ENCODE measurements around the gene SGK1. TPM values are rescaled to one million over a fixed set of nuclear protein-coding genes. Genes with fewer than 3 reads are reported as not detected.

The SGK1 gene
- total and polyA plus RNA-seq, 4 donors = 68.9 to 299 (median 148) TPM

GRCh38 chr6:134359302-134359701 is 41.4 kb upstream of the SGK1 start:
- no peaks in the 10 kb centered on the region for H3K36me3 ChIP-seq (ENCODE audit: control insufficient read depth in 4 of 4, insufficient read depth in 4 of 4, low read length in 4 of 4)
- no peak overlapping the region for H3K27ac ChIP-seq (ENCODE audit: low read depth in 1 of 2, low read length in 1 of 2)
- DNase-seq = no peak
- ATAC-seq (ENCODE audit: insufficient read depth, low FRiP score) = no peak
- peaks cover 0 to 3% (median 0%) of the 10 kb centered on the region in 5 donors for H3K4me1 ChIP-seq (ENCODE audit: control insufficient read depth in 5 of 5, insufficient read depth in 5 of 5, low read length in 5 of 5)
- no peak overlapping the region for H3K4me3 ChIP-seq
- TF ChIP-seq CTCF (IDR thresholded peaks at IDR 0.05; ENCODE audit: control extremely low read depth, extremely low read depth) = no peak
- 61 to 64% methylated on average over 2 of the region's 2 CpGs for WGBS, 2 donors
- no peak overlapping the region for H3K9ac ChIP-seq (ENCODE audit: insufficient read depth in 1 of 2, low read length in 2 of 2)
- H3K27me3 ChIP-seq (ENCODE audit: control insufficient read depth in 3 of 3, insufficient read depth in 3 of 3, low read length in 2 of 3) = no peaks in the 10 kb centered on the region
- H3K9me3 ChIP-seq (ENCODE audit: control insufficient read depth in 4 of 4, insufficient read depth in 3 of 4, low read length in 3 of 4) = no peaks in the 10 kb centered on the region

- ATAC-seq (ENCODE audit: insufficient read depth, low FRiP score) = peak; percentile 68
- no peak overlapping the region for H3K27ac ChIP-seq (ENCODE audit: low read depth in 1 of 2, low read length in 1 of 2)
These were observed 40.4 kb upstream of the SGK1 start for GRCh38 chr6:134358320-134358719.

GRCh38 chr6:134357022-134357487 is 39.1 kb upstream of the SGK1 start:
- Histone ChIP-seq H3K4me3 (no peak overlapping the region), H3K4me1 (ENCODE audit: control insufficient read depth in 5 of 5, insufficient read depth in 5 of 5, low read length in 5 of 5) (peaks cover 0 to 3% (median 0%) of the 10 kb centered on the region in 5 donors), H3K36me3 (ENCODE audit: control insufficient read depth in 4 of 4, insufficient read depth in 4 of 4, low read length in 4 of 4) (no peaks in the 10 kb centered on the region), H3K9me3 (ENCODE audit: control insufficient read depth in 4 of 4, insufficient read depth in 3 of 4, low read length in 3 of 4) (no peaks in the 10 kb centered on the region), H3K27ac (ENCODE audit: low read depth in 1 of 2, low read length in 1 of 2) (no peak overlapping the region), H3K9ac (ENCODE audit: insufficient read depth in 1 of 2, low read length in 2 of 2) (no peak overlapping the region), H3K27me3 (ENCODE audit: control insufficient read depth in 3 of 3, insufficient read depth in 3 of 3, low read length in 2 of 3) (no peaks in the 10 kb centered on the region)
- 62 to 78% methylated on average over 2 of the region's 2 CpGs for WGBS, 2 donors
- no peak for TF ChIP-seq CTCF (IDR thresholded peaks at IDR 0.05; ENCODE audit: control extremely low read depth, extremely low read depth)
- no peak for ATAC-seq (ENCODE audit: insufficient read depth, low FRiP score)
- DNase-seq = no peak

More at GRCh38 chr6:134358320-134358719, 40.4 kb upstream of the SGK1 start:
- no peak for DNase-seq
- no peak for TF ChIP-seq CTCF (IDR thresholded peaks at IDR 0.05; ENCODE audit: control extremely low read depth, extremely low read depth)
- Histone ChIP-seq H3K4me3 (no peak overlapping the region), H3K9ac (ENCODE audit: insufficient read depth in 1 of 2, low read length in 2 of 2) (no peak overlapping the region), H3K4me1 (ENCODE audit: control insufficient read depth in 5 of 5, insufficient read depth in 5 of 5, low read length in 5 of 5) (peaks cover 0 to 3% (median 0%) of the 10 kb centered on the region in 5 donors), H3K36me3 (ENCODE audit: control insufficient read depth in 4 of 4, insufficient read depth in 4 of 4, low read length in 4 of 4) (no peaks in the 10 kb centered on the region), H3K9me3 (ENCODE audit: control insufficient read depth in 4 of 4, insufficient read depth in 3 of 4, low read length in 3 of 4) (no peaks in the 10 kb centered on the region), H3K27me3 (ENCODE audit: control insufficient read depth in 3 of 3, insufficient read depth in 3 of 3, low read length in 2 of 3) (no peaks in the 10 kb centered on the region)
- 19 to 33% methylated on average over 4 of the region's 4 CpGs for WGBS, 2 donors

- Histone ChIP-seq H3K36me3 (ENCODE audit: control insufficient read depth in 4 of 4, insufficient read depth in 4 of 4, low read length in 4 of 4) (no peaks in the 10 kb centered on the region), H3K4me3 (no peak overlapping the region), H3K27me3 (ENCODE audit: control insufficient read depth in 3 of 3, insufficient read depth in 3 of 3, low read length in 2 of 3) (no peaks in the 10 kb centered on the region), H3K4me1 (ENCODE audit: control insufficient read depth in 5 of 5, insufficient read depth in 5 of 5, low read length in 5 of 5) (peaks cover 0 to 3% (median 0%) of the 10 kb centered on the region in 5 donors), H3K9me3 (ENCODE audit: control insufficient read depth in 4 of 4, insufficient read depth in 3 of 4, low read length in 3 of 4) (no peaks in the 10 kb centered on the region), H3K9ac (ENCODE audit: insufficient read depth in 1 of 2, low read length in 2 of 2) (no peak overlapping the region), H3K27ac (ENCODE audit: low read depth in 1 of 2, low read length in 1 of 2) (no peak overlapping the region)
- ATAC-seq (ENCODE audit: insufficient read depth, low FRiP score) (no peak), DNase-seq (no peak)
- WGBS, 2 donors = 99% methylated on average over 3 of the region's 3 CpGs
- no peak for TF ChIP-seq CTCF (IDR thresholded peaks at IDR 0.05; ENCODE audit: control extremely low read depth, extremely low read depth)
These were observed 38.5 kb upstream of the SGK1 start for GRCh38 chr6:134356405-134356804.

All from lung (tissue), 12 donors.